Activated naive CD8-positive, alpha-beta T cell treated with anti-CD3 and anti-CD28 coated beads, Interleukin-2, amount 10 ng/mL, durations not matched to agents 7 days and 5 days (primary cell): ENCODE measurements around the gene ARHGAP22. TPM values are rescaled to one million over a fixed set of nuclear protein-coding genes. Genes with fewer than 3 reads are reported as not detected.
A peak's percentile ranks its signal among the peaks of the same experiment; 100 is the strongest.

Source experiments
- ATAC-seq: fragments of 150-1000 bp; cut with Tn5 transposase; one replicate; pipeline ENCODE4 v1.10.0; 2021; ENCODE audit warnings: low read depth, moderate library complexity
- POLR2A ChIA-PET: fragments of 350-600 bp; sonication (Branson Sonifier 250); formaldehyde crosslinking; loops from one replicate; lab custom pipeline; 2021; ENCODE audit warnings: antibody characterized with exemption; lab: Charles Lee
- DNase-seq: peaks from one replicate; pipeline ENCODE4 v3.0.0; 2021
- H3K27ac Mint-ChIP-seq: one replicate; pipeline ENCODE4 v1.8.0; 2022; ENCODE audit warnings: mild to moderate bottlenecking, mixed read lengths
- H3K27me3 Mint-ChIP-seq: one replicate; pipeline ENCODE4 v1.8.0; 2022; ENCODE audit warnings: mild to moderate bottlenecking, moderate library complexity, mixed read lengths
- H3K36me3 Mint-ChIP-seq: one replicate; pipeline ENCODE4 v1.8.0; 2021; ENCODE audit warnings: mild to moderate bottlenecking, mixed read lengths
- H3K4me1 Mint-ChIP-seq: one replicate; pipeline ENCODE4 v1.8.0; 2021; ENCODE audit warnings: mixed read lengths
- H3K4me3 Mint-ChIP-seq: one replicate; pipeline ENCODE4 v1.8.0; 2022; ENCODE audit warnings: mild to moderate bottlenecking, moderate library complexity, mixed read lengths
- H3K9me3 Mint-ChIP-seq: one replicate; pipeline ENCODE4 v1.8.0; 2021; ENCODE audit warnings: mixed read lengths
- total RNA-seq, 2 experiments: library from RNA; stranded (reverse); gene quantifications; one replicate each; pipeline ENCODE4 v1.2.3, GENCODE V29; 2021

Gene ARHGAP22
- total RNA-seq, 2 experiments from 2014 or later = 0.26 to 0.30 TPM

- H3K27ac Mint-ChIP-seq = no peak overlapping the region
- ATAC-seq (no peak), DNase-seq (no peak)
- H3K27me3 Mint-ChIP-seq = peaks cover 25% of the 10 kb centered on the region
- H3K4me1 Mint-ChIP-seq = no peaks in the 10 kb centered on the region
- no peak overlapping the region for H3K4me3 Mint-ChIP-seq
- POLR2A ChIA-PET = no interaction called here
- H3K9me3 Mint-ChIP-seq = no peaks in the 10 kb centered on the region
- no peaks in the 10 kb centered on the region for H3K36me3 Mint-ChIP-seq
Measured at GRCh38 chr10:48623607-48624132, 18.8 kb upstream of the ARHGAP22 start.

- POLR2A ChIA-PET = no interaction called here
- DNase-seq (no peak), ATAC-seq (no peak)
- no peaks in the 10 kb centered on the region for H3K36me3 Mint-ChIP-seq
- no peak overlapping the region for H3K4me3 Mint-ChIP-seq
- no peak overlapping the region for H3K27ac Mint-ChIP-seq
- no peaks in the 10 kb centered on the region for H3K4me1 Mint-ChIP-seq
- H3K27me3 Mint-ChIP-seq = peaks cover 31% of the 10 kb centered on the region
- H3K9me3 Mint-ChIP-seq = no peaks in the 10 kb centered on the region
Measured at GRCh38 chr10:48623009-48623408, 18.1 kb upstream of the ARHGAP22 start.

GRCh38 chr10:48620719-48621118 is 15.8 kb upstream of the ARHGAP22 start:
- no peak for ATAC-seq
- POLR2A ChIA-PET = no interaction called here
- Mint-ChIP-seq H3K4me1 (no peaks in the 10 kb centered on the region), H3K27me3 (peaks cover 37% of the 10 kb centered on the region), H3K4me3 (no peak overlapping the region), H3K36me3 (no peaks in the 10 kb centered on the region), H3K27ac (no peak overlapping the region), H3K9me3 (no peaks in the 10 kb centered on the region)
- no peak for DNase-seq

- ATAC-seq (no peak), DNase-seq (no peak)
- POLR2A ChIA-PET = no interaction called here
- Mint-ChIP-seq H3K36me3 (no peaks in the 10 kb centered on the region), H3K27me3 (peaks cover 42% of the 10 kb centered on the region), H3K27ac (no peak overlapping the region), H3K9me3 (no peaks in the 10 kb centered on the region), H3K4me1 (no peaks in the 10 kb centered on the region), H3K4me3 (no peak overlapping the region)
Measured at GRCh38 chr10:48616436-48616835, 11.6 kb upstream of the ARHGAP22 start.

- Mint-ChIP-seq H3K4me3 (no peak overlapping the region), H3K4me1 (no peaks in the 10 kb centered on the region), H3K27me3 (peaks cover 38% of the 10 kb centered on the region), H3K9me3 (no peaks in the 10 kb centered on the region), H3K27ac (no peak overlapping the region), H3K36me3 (no peaks in the 10 kb centered on the region)
- DNase-seq (no peak), ATAC-seq (no peak)
- POLR2A ChIA-PET = no interaction called here
Measured at GRCh38 chr10:48614481-48615390, 9.9 kb upstream of the ARHGAP22 start.

DNA sequence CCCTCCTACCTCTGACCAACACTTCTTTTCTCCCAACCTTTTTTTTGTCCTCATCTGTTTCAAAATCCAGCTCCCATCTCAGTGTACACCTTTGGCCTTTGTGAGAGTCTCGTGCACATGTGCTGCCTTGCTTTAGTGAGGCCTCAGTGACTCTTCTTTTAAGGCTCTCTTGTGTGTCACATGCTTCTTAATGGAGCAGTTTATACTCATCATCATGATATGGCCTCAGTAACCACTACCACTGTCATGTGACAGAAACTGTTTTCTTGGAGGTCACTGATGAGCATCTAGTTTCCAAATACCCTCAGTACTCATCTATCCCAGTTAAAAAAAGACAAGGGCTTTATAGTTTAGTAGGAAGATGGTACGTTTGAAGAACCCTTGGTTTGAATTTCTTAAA is 8.1 kb upstream of the ARHGAP22 start:
- Mint-ChIP-seq H3K4me1 (no peaks in the 10 kb centered on the region), H3K9me3 (no peaks in the 10 kb centered on the region), H3K27me3 (peaks cover 22% of the 10 kb centered on the region), H3K4me3 (no peak overlapping the region), H3K27ac (no peak overlapping the region), H3K36me3 (no peaks in the 10 kb centered on the region)
- no peak for ATAC-seq
- no peak for DNase-seq
- POLR2A ChIA-PET = no interaction called here

- DNase-seq (no peak), ATAC-seq (no peak)
- Mint-ChIP-seq H3K36me3 (no peaks in the 10 kb centered on the region), H3K4me3 (no peak overlapping the region), H3K27me3 (peaks cover 15% of the 10 kb centered on the region), H3K9me3 (no peaks in the 10 kb centered on the region), H3K27ac (no peak overlapping the region), H3K4me1 (no peaks in the 10 kb centered on the region)
- POLR2A ChIA-PET = no interaction called here
Measured at GRCh38 chr10:48612236-48612943, 7.5 kb upstream of the ARHGAP22 start.

- peaks cover 3% of the 10 kb centered on the region for H3K4me1 Mint-ChIP-seq
- peaks cover 20% of the 10 kb centered on the region for H3K27me3 Mint-ChIP-seq
- H3K27ac Mint-ChIP-seq = no peak overlapping the region
- H3K36me3 Mint-ChIP-seq = no peaks in the 10 kb centered on the region
- H3K4me3 Mint-ChIP-seq = no peak overlapping the region
- ATAC-seq (no peak), DNase-seq (no peak)
- no peaks in the 10 kb centered on the region for H3K9me3 Mint-ChIP-seq
- POLR2A ChIA-PET = no interaction called here
Measured at GRCh38 chr10:48611133-48611532, 6.3 kb upstream of the ARHGAP22 start.

DNA sequence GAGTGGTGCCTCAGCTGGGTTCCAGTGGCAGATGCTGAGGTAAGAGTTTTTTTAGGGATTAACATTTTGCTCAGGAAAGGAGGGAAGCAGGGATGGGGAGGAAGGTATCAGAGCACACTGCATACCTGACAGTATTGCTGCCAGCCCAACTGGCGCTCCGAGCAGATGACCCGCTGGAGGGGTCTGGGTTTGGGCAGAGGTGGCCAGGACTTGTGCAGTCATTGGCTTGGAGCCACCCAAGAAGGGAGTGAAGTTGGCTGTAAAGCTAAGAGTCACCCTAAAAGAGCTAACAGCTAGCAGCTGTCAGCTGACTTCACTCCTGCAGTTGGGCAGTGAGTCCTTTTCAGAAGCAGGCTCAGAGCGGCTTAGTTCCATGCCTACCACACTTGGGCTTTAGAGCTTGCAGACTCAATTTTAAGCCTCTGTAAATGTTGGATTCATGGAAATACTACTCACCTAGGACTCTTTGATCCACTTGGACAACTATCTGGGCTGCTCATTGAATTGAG is 5.8 kb upstream of the ARHGAP22 start:
- H3K4me1 Mint-ChIP-seq = peaks cover 3% of the 10 kb centered on the region
- H3K4me3 Mint-ChIP-seq = no peak overlapping the region
- no peak overlapping the region for H3K27ac Mint-ChIP-seq
- no peaks in the 10 kb centered on the region for H3K9me3 Mint-ChIP-seq
- DNase-seq (no peak), ATAC-seq (no peak)
- H3K27me3 Mint-ChIP-seq = peaks cover 23% of the 10 kb centered on the region
- no peaks in the 10 kb centered on the region for H3K36me3 Mint-ChIP-seq
- POLR2A ChIA-PET = no interaction called here

- Mint-ChIP-seq H3K4me1 (peaks cover 3% of the 10 kb centered on the region), H3K27me3 (peaks cover 26% of the 10 kb centered on the region), H3K27ac (no peak overlapping the region), H3K36me3 (no peaks in the 10 kb centered on the region), H3K4me3 (no peak overlapping the region), H3K9me3 (no peaks in the 10 kb centered on the region)
- no peak for ATAC-seq
- no peak for DNase-seq
- POLR2A ChIA-PET = no interaction called here
Measured at GRCh38 chr10:48609899-48610584, 5.2 kb upstream of the ARHGAP22 start.

DNA sequence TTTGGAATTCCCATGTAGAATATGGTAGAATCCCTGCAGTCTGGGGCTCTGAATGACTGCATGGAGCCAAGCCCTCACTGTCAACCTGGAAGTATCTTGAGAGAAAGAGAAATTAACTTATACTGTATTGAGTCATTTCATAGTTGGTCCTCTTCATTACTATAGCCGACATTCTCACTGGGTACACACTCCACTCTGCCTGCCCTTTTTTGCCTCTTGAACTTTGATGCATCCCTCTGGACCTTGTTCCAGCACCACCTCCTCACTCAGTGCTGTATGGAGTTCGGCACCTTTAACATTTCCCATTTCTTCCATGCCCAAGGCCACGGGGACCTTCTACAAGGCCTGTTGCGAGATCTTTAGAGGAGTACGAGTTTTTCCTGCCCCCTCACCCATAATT is 4.6 kb upstream of the ARHGAP22 start:
- POLR2A ChIA-PET = no interaction called here
- H3K9me3 Mint-ChIP-seq = no peaks in the 10 kb centered on the region
- peaks cover 26% of the 10 kb centered on the region for H3K27me3 Mint-ChIP-seq
- H3K36me3 Mint-ChIP-seq = no peaks in the 10 kb centered on the region
- peaks cover 3% of the 10 kb centered on the region for H3K4me1 Mint-ChIP-seq
- no peak overlapping the region for H3K27ac Mint-ChIP-seq
- DNase-seq (no peak), ATAC-seq (no peak)
- H3K4me3 Mint-ChIP-seq = no peak overlapping the region

DNA sequence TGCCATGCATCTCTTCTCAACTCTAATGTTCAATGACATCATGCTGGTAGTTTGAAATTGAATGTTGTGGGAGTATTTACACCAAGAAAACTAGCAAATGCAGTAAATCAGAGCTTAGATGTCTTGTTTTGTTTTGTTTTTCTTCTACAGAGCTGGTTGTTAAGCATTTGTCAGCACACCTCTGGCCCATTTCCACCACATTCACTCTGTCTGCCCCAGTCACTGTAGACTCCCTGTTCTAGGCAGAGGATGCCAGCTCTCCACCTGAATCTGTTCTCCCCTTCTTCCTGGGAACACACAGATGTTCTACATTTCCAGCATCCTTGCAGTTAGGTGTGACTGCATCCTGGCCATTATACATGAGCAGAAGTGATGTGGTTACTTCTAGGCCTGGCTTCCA is 4.1 kb upstream of the ARHGAP22 start:
- H3K27me3 Mint-ChIP-seq = peaks cover 31% of the 10 kb centered on the region

DNA sequence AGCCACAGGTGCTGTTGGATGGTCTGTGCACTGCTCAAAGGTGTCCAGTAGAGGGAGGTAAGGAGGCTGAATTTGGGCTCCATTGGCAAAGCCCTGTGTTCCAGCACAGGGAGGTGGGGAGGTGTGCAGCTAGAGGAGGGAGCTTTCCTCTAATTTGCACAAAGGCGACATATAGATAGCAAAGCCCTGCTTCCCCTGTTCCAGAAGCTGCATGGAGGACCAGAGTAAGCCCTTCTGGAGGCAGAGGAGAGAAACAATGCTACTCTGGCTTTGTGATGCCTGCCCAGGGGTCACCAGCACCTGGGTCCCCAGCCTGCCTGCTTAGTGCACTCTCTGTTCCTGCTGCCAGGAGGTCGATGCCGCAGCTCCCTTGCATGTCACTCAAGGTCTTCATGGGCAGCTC is 3.4 kb upstream of the ARHGAP22 start:
- POLR2A ChIA-PET = no interaction called here
- Mint-ChIP-seq H3K27me3 (peaks cover 35% of the 10 kb centered on the region), H3K36me3 (no peaks in the 10 kb centered on the region), H3K9me3 (no peaks in the 10 kb centered on the region), H3K27ac (no peak overlapping the region), H3K4me1 (peaks cover 3% of the 10 kb centered on the region), H3K4me3 (no peak overlapping the region)
- ATAC-seq = peak; percentile 75
- DNase-seq = no peak

More for the DNA sequence above, 4.1 kb upstream of the ARHGAP22 start:
- Mint-ChIP-seq H3K27ac (no peak overlapping the region), H3K4me1 (peaks cover 3% of the 10 kb centered on the region), H3K4me3 (no peak overlapping the region), H3K36me3 (no peaks in the 10 kb centered on the region), H3K9me3 (no peaks in the 10 kb centered on the region)
- POLR2A ChIA-PET = no interaction called here
- DNase-seq (no peak), ATAC-seq (no peak)
